GM21717 (cell line): Measurements from ENCODE around the gene THRSP.
"Not testable (repeated sequence)": the region's sequence is repeated elsewhere in the genome, so short reads cannot be mapped to it uniquely, and the experiment has no call there.

Experiments used
- ATAC-seq: cut with Tn5 transposase; IDR thresholded peaks from one replicate; pipeline ENCODE4 v1.9.1; 2021; ENCODE audit warnings: mild to moderate bottlenecking, moderate library complexity; ENCODE audit not compliant: unreplicated experiment

The THRSP gene

DNA sequence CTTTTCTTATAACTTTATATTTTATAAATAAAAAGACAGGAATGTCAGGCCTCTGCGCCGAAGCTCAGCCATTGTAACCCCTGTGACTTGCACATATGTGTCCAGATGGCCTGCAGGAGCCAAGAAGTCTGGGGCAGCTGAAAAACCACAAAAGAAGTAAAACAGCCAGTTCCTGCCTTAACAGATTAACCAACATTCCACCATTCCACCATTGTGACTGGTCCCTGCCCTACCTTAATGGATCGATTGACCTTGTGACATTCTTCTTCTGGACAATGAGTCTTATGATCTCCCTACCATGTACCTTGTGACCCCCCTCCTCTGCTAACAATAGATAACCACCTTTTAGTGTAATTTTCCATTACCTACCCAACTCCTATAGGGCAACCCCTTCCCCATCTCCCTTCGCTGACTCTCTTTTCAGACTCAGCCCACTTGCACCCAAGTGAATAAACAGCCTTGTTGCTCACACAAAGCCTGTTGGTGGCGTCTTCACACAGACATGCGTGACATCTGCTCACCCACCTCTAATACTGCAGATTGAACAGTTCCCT, 22.9 kb downstream of the THRSP start:
- not testable (repeated sequence) for ATAC-seq

DNA sequence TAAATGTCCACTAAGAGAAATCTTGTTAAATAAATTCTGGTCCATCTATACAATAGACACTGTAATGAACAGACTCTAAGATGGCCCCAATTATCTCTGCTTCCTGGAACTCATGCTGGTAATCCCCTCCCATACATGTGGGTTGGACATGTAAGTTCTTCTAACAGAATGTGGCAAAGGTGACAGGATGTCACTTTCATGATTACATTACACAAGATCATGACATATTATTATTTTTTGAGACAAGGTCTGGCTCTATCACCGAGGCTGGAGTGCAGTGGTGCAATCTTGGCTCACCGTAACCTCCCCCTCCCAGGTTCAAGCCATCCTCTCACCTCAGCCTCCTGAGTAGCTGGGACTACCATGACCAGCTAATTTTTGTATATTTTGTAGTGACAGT, 30.6 kb downstream of the THRSP start:
- ATAC-seq, result no peak

DNA sequence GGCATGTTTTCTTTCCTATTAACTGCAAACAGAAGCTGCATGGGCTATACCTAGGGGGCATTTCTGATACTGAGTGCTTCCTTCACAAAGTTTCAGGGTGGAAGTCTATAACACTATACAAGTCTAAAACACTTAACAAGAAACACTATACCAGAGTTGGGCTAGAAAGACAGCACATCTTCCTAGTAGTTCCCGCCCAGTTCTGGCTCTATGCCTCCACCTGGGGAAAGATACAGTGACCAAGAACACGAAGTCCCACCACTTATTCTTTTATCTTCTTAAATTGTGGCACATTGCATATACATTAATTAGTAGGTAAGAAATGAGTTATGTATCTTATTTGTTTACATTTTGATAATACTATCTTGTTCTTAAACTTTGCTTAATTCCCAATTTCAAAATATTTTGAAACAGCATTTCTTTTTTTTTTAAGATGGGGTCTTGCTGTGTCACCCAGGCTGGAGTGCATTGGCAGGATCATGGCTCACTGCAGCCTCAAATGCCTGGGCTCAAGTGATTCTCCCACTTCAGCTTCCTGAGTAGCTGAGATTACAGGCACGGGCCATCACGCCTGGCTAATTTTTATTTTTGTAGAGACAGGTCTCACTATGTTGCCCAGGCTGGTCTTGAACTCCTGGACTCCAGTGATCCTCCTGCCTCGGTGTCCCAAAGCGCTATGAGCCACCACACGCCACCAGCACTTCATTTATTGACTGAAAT, 34.2 kb downstream of the THRSP start:
- ATAC-seq, result no peak

DNA sequence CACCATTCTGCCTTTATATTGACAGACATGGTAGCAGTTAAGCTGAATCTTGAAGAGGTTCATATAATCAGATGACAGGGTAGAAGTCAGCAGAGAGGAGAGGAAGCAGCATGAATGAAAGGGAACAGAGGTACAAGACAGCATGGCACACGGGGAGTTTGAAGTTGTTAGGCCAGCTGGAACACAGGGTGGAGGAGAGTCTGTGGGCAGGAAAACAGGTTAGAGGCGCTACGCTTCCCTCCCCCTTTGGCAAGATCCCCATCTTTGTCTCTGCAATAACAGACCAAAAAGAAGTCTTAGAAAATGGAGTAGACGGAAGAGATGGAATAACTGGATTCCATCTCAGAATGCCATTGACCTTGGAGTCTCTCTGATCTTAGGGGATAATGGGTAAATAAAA, 36.0 kb downstream of the THRSP start:
- no peak for ATAC-seq

DNA sequence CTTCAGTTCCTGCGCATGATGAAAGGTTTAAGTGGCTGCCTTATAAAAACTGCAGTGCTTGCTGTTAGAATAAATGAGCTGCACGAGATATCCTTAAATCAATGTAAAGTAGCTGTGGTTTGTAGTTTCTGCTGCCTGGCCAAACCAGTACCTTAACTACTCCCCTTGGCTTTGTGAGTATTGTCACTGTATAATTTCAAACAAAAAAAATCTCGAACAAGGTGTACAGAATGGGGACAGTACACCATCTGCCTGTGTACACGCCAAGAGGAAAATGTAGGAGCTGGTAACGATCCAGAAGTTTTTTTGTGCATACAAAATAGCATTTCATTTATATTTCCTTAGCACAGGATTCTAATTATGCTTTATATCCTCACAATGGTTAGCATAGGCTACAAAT, 36.6 kb downstream of the THRSP start:
- no peak for ATAC-seq

DNA sequence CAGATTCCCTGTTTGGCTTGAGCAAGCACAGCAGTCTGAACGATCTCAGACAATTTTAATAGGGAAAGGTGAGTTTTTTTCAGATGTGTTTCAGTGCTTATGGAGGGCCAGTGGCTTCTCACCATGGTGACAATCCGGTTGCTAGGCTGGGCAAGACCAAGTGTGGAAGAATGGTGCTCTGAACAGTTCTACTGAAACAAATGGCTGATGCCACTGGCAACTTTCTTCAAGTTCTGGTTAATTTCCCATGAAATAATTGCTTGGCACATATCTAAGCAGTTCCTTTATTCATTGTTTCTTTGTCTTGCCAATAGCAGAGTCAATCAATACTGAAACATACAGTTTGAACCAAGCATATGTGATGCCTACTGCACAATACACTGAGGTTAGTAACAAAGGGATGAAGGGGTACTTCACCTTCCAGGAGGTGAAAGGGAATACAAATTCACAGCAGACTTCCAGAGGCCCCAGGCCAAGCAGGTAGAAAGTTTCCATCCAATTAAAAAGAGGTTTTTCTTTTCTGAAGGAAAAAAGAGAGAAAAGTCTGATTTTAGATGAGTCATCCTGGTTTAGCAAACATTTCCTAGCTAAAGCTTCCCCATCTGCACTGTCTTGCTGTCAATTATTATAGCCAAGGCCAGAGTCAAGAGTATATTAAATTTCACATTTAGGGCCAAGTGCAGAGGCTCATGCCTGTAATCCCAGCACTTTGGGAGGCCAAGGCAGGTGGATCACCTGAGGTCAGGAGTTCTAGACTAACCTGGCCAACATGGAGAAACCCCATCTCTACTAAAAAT, 37.2 kb downstream of the THRSP start:
- no peak for ATAC-seq

DNA sequence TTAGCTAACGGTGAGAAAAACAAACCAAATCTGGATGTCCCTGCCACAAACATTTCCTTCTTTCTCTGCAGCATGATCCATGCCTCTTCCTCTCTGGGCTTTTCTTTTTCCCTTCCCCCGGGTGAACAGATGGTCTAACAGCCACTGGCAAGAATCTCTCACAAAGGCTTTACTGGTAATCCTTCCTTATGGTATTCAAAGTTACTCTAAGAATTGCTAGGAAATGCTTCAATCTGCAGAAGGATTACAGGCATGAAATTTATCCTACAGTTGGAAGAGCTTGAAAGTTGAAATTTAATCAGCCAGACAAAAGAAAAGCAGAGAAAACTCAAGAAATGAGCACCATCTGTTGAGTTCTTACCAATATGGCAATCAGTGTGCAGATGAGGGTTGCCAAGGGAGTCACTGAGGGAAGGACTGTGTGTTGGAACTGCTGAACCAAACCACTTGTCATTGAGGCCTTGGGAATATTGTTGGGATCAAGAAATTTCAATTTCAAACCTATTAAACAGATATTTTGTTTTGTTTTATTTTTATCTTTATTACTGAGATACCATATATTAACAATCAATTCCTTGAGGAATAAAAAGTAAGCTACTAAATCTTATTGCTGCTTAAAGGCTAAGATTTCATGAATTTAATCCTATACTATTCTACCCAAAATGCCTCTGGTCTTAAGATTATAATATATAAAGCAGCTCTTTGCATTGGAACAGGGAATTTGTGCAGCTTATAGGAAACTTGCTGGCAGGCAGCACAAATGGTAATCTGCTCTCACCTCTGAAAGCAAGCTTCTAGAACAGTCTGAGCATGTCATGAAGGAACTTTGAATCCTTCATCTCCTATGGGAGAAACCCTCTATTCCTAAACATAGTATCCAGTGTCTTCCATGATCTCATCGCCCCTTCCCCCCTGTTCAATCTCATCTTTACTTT, 45.7 kb downstream of the THRSP start:
- ATAC-seq, result no peak

DNA sequence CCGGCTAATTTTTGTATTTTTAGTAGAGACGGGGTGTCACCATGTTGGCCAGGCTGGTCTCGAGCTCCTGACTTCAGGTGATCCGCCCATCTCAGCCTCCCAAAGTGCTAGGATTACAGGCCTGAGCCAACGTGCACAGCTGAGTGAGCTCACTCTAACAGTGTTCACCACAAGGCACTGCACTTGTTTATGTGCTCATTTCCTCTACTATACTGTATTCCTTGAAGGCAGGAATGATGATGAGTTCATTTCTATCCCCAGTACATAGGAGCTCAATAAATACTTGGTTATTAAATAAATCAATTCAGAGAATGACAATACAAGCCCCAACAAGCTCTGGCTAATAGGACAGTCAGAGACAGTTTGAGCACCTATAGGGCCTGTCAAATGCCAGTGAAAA, 46.7 kb downstream of the THRSP start:
- ATAC-seq, result no peak

DNA sequence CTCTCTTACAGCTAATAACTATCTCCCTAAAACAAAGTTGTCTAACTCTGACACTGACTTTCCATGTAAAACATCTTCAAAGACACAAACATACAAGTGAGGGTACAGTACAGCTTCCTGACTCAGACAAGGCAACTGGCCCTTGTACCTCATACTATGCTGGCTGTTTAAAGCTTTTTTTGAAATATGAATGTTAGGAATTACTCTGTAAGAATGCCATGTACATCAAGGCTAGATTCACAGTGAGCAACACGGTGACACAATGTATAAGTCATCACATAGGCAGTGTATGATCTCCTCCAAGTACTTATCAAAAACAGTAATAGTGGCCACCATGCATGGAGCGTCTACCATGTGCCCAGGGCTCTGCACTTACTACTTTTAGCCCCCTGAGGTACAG, 47.2 kb downstream of the THRSP start:
- no peak for ATAC-seq

DNA sequence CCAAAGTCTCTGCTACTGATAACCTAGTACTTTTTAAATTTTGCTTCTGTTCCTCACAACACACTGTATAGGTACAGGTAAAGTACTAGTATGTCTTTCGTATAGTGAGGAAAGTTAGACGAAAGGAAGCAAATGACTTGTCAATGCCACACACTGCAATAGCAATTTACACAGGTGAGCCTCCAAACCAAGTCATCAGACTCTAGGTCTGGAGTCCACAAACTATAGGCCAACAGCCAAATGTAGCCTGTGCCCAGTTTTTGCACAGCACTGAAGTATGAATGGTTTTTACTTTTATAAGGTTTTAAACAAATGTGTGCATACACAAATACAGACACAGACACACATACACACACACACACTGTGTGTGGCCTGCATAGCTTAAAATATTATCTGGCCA, 47.6 kb downstream of the THRSP start:
- no peak for ATAC-seq

DNA sequence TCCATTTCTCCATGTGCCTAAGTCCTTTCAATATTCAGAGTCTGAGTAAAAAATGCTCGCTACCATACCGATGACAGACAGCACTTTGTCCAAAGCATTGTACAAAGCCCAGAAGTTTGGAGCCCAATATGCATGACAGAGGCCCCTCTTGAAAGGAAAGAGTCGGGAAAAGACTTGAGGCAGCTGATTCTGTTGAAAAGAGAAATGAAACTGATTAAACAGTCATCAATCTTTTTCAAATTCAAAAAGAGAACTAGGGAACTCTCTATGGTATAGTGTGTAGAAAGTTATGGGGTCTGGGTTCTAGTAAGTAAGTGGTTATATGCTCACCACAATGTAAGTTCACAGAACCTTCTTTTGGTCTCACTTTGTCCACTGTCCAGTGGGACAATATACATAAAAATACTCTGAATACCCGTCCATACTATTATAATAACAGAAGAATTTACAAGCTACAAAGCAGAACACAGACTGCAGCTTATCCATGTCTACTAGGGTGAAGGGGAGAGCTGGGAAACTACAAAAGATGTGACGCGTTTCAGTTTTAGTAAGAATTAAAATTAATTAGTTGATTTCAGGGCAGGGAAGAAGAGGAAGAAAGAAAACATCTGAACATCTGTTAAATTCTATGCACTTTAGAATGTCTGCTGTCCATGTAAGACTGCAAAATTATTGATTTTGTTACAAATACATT, 49.1 kb downstream of the THRSP start:
- ATAC-seq, result peak; percentile 56
